PC-3 (cell line): ENCODE measurements around the gene KCTD1. TPM values are rescaled to one million over a fixed set of nuclear protein-coding genes. Genes with fewer than 3 reads are reported as not detected.

Experiments used
- ATAC-seq: fragments of 200-7000 bp; cut with Tn5 transposase; 2 replicates; pipeline ENCODE4 v1.9.1; 2020; ENCODE audit warnings: mild to moderate bottlenecking, moderate library complexity
- BruUV-seq: library from RNA; stranded (reverse); fragments of 400-500 nt; replicated peaks from 2 replicates; lab custom pipeline; 2021; lab: Mats Ljungman, UMichigan
- CTCF ChIA-PET: fragments of 300-600 bp; sonication (Branson Sonifier 250); formaldehyde crosslinking; loops from one replicate; lab custom pipeline; 2022; ENCODE audit warnings: antibody characterized with exemption; lab: Charles Lee
- POLR2A ChIA-PET: fragments of 300-600 bp; sonication (Branson Sonifier 250); formaldehyde crosslinking; loops from one replicate; lab custom pipeline; 2022; ENCODE audit warnings: antibody characterized with exemption; ENCODE audit not compliant: unreplicated experiment; lab: Charles Lee
- DNase-seq: peaks from one replicate; pipeline ENCODE4 v3.0.0-alpha.2; 2015
- H2AFZ ChIP-seq: fragments of 300-600 bp; sonication (generic); 2 replicates; pipeline ENCODE4 v1.6.0; 2016; ENCODE audit warnings: antibody characterized with exemption, low read length
- H3F3A ChIP-seq: fragments of 300-600 bp; sonication (generic); one replicate; pipeline ENCODE4 v1.6.0; 2017; ENCODE audit warnings: antibody characterized with exemption, low read length, control low read depth, mild to moderate bottlenecking; ENCODE audit not compliant: unreplicated experiment
- H3K27ac ChIP-seq: fragments of 300-600 bp; sonication (generic); 2 replicates; pipeline ENCODE4 v1.5.1; 2016; ENCODE audit warnings: mild to moderate bottlenecking, low read length
- H3K27me3 ChIP-seq: fragments of 300-600 bp; sonication (generic); 2 replicates; pipeline ENCODE4 v1.6.1; 2016; ENCODE audit warnings: low read length, mixed read lengths
- H3K36me3 ChIP-seq: fragments of 300-600 bp; sonication (generic); 2 replicates; pipeline ENCODE4 v1.6.1; 2016; ENCODE audit warnings: low read depth, mixed run types, low read length, mixed read lengths
- H3K4me1 ChIP-seq: fragments of 300-600 bp; sonication (generic); 2 replicates; pipeline ENCODE4 v1.5.1; 2016; ENCODE audit warnings: low read length; ENCODE audit not compliant: insufficient read depth
- H3K4me2 ChIP-seq: fragments of 300-600 bp; sonication (generic); 2 replicates; pipeline ENCODE4 v1.6.0; 2016; ENCODE audit warnings: low read length
- H3K4me3 ChIP-seq: fragments of 300-600 bp; sonication (generic); 2 replicates; pipeline ENCODE4 v1.5.1; 2016; ENCODE audit warnings: mild to moderate bottlenecking, low read length, mixed read lengths
- H3K79me2 ChIP-seq: fragments of 300-600 bp; sonication (generic); 2 replicates; pipeline ENCODE4 v1.6.1; 2017; ENCODE audit warnings: low read length, mixed read lengths
- H3K9ac ChIP-seq: fragments of 300-600 bp; sonication (generic); 2 replicates; pipeline ENCODE4 v1.6.0; 2016; ENCODE audit warnings: mild to moderate bottlenecking, low read length
- H3K9me2 ChIP-seq: fragments of 300-600 bp; sonication (generic); replicated peaks from 2 replicates; pipeline ENCODE4 v1.6.1; 2016; ENCODE audit warnings: mixed run types, low read length, mixed read lengths
- H3K9me3 ChIP-seq: fragments of 300-600 bp; sonication (generic); 2 replicates; pipeline ENCODE4 v1.6.1; 2016; ENCODE audit warnings: low read length, mixed read lengths
- H4K20me1 ChIP-seq: fragments of 300-600 bp; sonication (generic); 2 replicates; pipeline ENCODE4 v1.6.1; 2016; ENCODE audit warnings: low read length, mixed read lengths
- CTCF ChIP-seq: fragments of 300-600 bp; sonication (generic); conservative IDR thresholded peaks from 2 replicates; pipeline ENCODE4 v1.5.1; 2017; ENCODE audit warnings: antibody characterized with exemption, low read depth, mild to moderate bottlenecking, low read length
- EZH2 ChIP-seq: fragments of 300-600 bp; sonication (generic); IDR thresholded peaks from one replicate; pipeline ENCODE4 v1.6.1; 2017; ENCODE audit warnings: antibody characterized with exemption, mild to moderate bottlenecking, low read length; ENCODE audit not compliant: unreplicated experiment
- EZH2phosphoT487 ChIP-seq: fragments of 300-600 bp; sonication (generic); IDR thresholded peaks from 2 replicates; pipeline ENCODE4 v1.6.1; 2018; ENCODE audit warnings: mild to moderate bottlenecking, antibody characterized with exemption, low read length, borderline replicate concordance
- intact Hi-C: fragments of 100-400 bp; cut with micrococcal nuclease; formaldehyde crosslinking; loops from 2 replicates; pipeline ENCODE4 v1.9.0; 2023
- total RNA-seq: library from RNA; depleted of rRNA; stranded (reverse); fragments of >200 nt; gene quantifications from 2 replicates; pipeline ENCODE4 v1.2.3, GENCODE V29; 2014

KCTD1 gene
- total RNA-seq, 1 experiment from 2014 or later = 15.8 TPM

- Histone ChIP-seq H3K9me2 (no peaks in the 10 kb centered on the region), H3K9ac (peak overlapping the region; percentile 21; the same call in 1 of the 2 replicates), H3K4me1 (peaks cover 48% of the 10 kb centered on the region), H2AFZ (peak overlapping the region; percentile 32; the same call in 1 of the 2 replicates), H3K27ac (no peak overlapping the region), H3K36me3 (no peaks in the 10 kb centered on the region), H3K4me3 (peak overlapping the region; percentile 71), H3K9me3 (no peaks in the 10 kb centered on the region), H4K20me1 (peaks cover 17% of the 10 kb centered on the region; the same call in 1 of the 2 replicates), H3K79me2 (peaks cover 78% of the 10 kb centered on the region), H3K27me3 (no peaks in the 10 kb centered on the region), H3F3A (no peaks in the 10 kb centered on the region), H3K4me2 (peak overlapping the region; percentile 90)
- ChIA-PET CTCF (interaction anchor here (0.6 to 0.8 kb wide), 4 partner anchors 75 to 276 kb away, joined by 3 to 5 read pairs (median 4); no protein-coding TSS in a partner anchor), POLR2A (interaction anchor here (0.6 kb wide), 3 partner anchors 65 to 105 kb away, joined by 3 to 5 read pairs (median 4); no protein-coding TSS in a partner anchor)
- intact Hi-C loops = loop anchor here (5.0 kb wide), 1 partner anchor 201 kb away; no protein-coding TSS in a partner anchor
- TSS peak; percentile 23 for BruUV-seq
- no peak for ATAC-seq
- peak; percentile 25 for DNase-seq
- no peak for TF ChIP-seq CTCF
- no peak for TF ChIP-seq EZH2phosphoT487
- no peak for TF ChIP-seq EZH2
Observed at GRCh38 chr18:26546170-26546874, 2.0 kb downstream of the KCTD1 start.

GRCh38 chr18:26545335-26546123 lies 2.8 kb downstream of the KCTD1 start:
- no peaks in the 10 kb centered on the region for H3K9me2 ChIP-seq
- peaks cover 86% of the 10 kb centered on the region for H3K79me2 ChIP-seq
- POLR2A ChIA-PET = interaction anchor here (0.6 kb wide), 1 partner anchor 68 kb away, joined by 3 read pairs; no protein-coding TSS in a partner anchor
- H3K9ac ChIP-seq = peak overlapping the region; percentile 21; the same call in 1 of the 2 replicates
- TF ChIP-seq EZH2phosphoT487 = no peak
- no peak for TF ChIP-seq EZH2
- no peak for TF ChIP-seq CTCF
- H3K27ac ChIP-seq = no peak overlapping the region
- peak; percentile 30 for DNase-seq
- H3K4me2 ChIP-seq = peak overlapping the region; percentile 90
- peak overlapping the region; percentile 71 for H3K4me3 ChIP-seq
- no peaks in the 10 kb centered on the region for H3F3A ChIP-seq
- no peaks in the 10 kb centered on the region for H3K36me3 ChIP-seq
- no TSS peak for BruUV-seq
- H2AFZ ChIP-seq = 0 out of 2 replicates have a peak overlapping the region, but pooled peaks have one; percentile 32
- no peak for ATAC-seq
- H3K9me3 ChIP-seq = no peaks in the 10 kb centered on the region
- H4K20me1 ChIP-seq = peaks cover 17% of the 10 kb centered on the region; the same call in 1 of the 2 replicates
- CTCF ChIA-PET = interaction anchor here (0.6 to 1.0 kb wide), 3 partner anchors 65 to 275 kb away, joined by 3 read pairs; no protein-coding TSS in a partner anchor
- intact Hi-C loops = loop anchor here (2.0 to 5.0 kb wide), 2 partner anchors 65 to 202 kb away; no protein-coding TSS in a partner anchor
- no peaks in the 10 kb centered on the region for H3K27me3 ChIP-seq
- peaks cover 46% of the 10 kb centered on the region for H3K4me1 ChIP-seq
